Breast epithelium (tissue), 3 donors: ENCODE data around the gene MICOS13.

Experiments
- POLR2A ChIP-seq: fragments of 450-650 bp; IDR thresholded peaks from one replicate; pipeline ENCODE4 v1.6.1; 2016; ENCODE audit warnings: antibody characterized with exemption, mild to moderate bottlenecking, moderate library complexity
- TF ChIP-seq, protein P1 (sequence below), 3 donors: fragments of 450-650 bp; IDR thresholded peaks; one replicate each; pipeline ENCODE4 v1.5.1; 2016 to 2017; ENCODE audit warnings: antibody characterized with exemption in 3 of 3, mild to moderate bottlenecking in 3 of 3, moderate library complexity in 3 of 3

DNA sequence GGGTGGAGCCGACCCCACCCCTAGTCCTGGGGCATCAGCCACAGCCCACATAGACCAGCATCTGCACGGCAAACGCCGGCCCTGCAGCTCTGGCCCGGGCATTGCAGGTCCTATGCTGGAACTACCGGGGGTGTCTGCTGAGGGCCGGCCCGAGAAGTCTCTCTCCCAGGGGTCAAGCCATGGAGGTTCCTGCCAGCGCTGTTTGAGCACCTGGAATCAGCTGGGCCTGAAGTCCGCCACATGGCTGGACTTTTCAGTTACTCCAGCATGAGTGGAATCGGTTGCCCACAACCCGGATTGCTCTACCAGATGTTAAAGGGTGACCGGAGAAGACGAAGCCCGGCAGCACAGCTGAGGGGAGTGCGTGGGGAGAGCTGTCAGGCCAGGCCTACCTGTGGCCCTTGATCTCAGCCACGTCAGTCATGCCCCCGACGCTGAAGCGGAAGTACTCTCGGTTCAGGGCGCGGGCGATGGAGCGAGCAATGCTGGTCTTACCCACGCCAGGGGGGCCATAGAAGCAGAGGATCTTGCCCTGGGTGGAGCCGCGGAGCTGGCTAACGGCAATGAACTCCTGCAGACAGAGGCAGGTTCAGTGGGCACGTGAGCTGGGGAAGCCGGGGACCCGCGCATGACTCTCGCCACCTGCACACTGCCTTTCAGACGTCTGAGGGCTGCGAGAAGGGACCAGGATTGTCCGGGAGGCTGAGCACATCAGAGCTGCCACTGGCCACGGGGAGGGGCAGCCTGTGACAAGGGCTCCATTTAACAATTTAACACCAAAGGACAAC, 18.5 kb upstream of the MICOS13 start:
- TF ChIP-seq, protein P1, sequence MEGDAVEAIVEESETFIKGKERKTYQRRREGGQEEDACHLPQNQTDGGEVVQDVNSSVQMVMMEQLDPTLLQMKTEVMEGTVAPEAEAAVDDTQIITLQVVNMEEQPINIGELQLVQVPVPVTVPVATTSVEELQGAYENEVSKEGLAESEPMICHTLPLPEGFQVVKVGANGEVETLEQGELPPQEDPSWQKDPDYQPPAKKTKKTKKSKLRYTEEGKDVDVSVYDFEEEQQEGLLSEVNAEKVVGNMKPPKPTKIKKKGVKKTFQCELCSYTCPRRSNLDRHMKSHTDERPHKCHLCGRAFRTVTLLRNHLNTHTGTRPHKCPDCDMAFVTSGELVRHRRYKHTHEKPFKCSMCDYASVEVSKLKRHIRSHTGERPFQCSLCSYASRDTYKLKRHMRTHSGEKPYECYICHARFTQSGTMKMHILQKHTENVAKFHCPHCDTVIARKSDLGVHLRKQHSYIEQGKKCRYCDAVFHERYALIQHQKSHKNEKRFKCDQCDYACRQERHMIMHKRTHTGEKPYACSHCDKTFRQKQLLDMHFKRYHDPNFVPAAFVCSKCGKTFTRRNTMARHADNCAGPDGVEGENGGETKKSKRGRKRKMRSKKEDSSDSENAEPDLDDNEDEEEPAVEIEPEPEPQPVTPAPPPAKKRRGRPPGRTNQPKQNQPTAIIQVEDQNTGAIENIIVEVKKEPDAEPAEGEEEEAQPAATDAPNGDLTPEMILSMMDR (IDR thresholded peaks at IDR 0.05) = no peak
- TF ChIP-seq POLR2A = no peak
